ENCODE results near the gene TSPAN19.

The TSPAN19 gene

DNA sequence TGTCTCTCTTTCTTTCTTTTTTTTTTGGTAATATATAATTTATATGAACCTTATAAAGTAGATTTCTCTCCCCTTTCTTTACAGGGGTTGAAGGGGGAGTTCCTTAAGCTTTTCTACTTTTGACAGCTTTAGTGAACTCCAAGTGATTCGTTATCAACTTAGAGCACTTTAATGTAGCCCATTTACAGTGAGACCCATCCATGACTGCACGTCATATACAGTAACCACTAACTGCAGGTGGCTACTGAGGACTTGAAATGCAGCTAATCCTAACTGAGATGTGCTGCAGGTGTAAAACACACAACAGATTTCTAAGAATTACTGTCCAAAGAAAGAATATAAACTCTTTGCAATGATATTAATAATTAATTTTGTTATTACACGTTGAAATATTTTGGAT, 656 bp upstream of the TSPAN19 start:
- no peaks in the 10 kb centered on the region for H3K27me3 ChIP-seq (replicated peaks)
- no peak for DNase-seq
- in situ Hi-C loops (cut with HindIII; ENCODE audit: low pct_ligation_motif_present, low sequenced_read_pairs), result no loop called here
- peak overlapping the region; percentile 81 for H3K4me3 ChIP-seq (ENCODE audit: low read depth, low read length)
- TF ChIP-seq, protein P1, sequence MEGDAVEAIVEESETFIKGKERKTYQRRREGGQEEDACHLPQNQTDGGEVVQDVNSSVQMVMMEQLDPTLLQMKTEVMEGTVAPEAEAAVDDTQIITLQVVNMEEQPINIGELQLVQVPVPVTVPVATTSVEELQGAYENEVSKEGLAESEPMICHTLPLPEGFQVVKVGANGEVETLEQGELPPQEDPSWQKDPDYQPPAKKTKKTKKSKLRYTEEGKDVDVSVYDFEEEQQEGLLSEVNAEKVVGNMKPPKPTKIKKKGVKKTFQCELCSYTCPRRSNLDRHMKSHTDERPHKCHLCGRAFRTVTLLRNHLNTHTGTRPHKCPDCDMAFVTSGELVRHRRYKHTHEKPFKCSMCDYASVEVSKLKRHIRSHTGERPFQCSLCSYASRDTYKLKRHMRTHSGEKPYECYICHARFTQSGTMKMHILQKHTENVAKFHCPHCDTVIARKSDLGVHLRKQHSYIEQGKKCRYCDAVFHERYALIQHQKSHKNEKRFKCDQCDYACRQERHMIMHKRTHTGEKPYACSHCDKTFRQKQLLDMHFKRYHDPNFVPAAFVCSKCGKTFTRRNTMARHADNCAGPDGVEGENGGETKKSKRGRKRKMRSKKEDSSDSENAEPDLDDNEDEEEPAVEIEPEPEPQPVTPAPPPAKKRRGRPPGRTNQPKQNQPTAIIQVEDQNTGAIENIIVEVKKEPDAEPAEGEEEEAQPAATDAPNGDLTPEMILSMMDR (IDR thresholded peaks at IDR 0.05; ENCODE audit: low read depth, low read length, missing control alignments), result no peak
- H3K36me3 ChIP-seq (replicated peaks), result no peaks in the 10 kb centered on the region
- H3K27ac ChIP-seq, result no peak overlapping the region

DNA sequence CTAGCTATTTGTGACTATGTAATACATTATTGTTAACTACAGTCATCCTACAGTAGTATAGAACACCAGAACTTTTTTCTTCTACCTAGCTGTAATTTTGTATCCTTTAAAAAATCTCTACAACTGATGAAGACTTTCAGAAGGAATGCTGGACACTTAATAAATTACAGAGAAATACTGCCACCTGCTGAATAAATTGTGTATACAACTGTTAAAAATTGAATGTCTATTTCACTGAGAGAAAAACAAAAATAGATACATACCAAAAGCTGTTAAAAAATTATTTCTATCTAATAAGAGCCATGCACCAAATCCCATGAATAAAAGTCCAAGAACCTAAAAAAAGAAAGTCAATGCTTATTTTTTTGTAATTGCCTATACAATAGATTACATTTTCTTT, 6.6 kb downstream of the TSPAN19 start:
- Histone ChIP-seq H3K36me3 (replicated peaks) (no peaks in the 10 kb centered on the region), H3K27me3 (replicated peaks) (no peaks in the 10 kb centered on the region), H3K4me3 (ENCODE audit: low read depth, low read length) (no peak overlapping the region), H3K27ac (no peak overlapping the region)
- TF ChIP-seq, protein P1 (IDR thresholded peaks at IDR 0.05; ENCODE audit: low read depth, low read length, missing control alignments), result peak; percentile 7
- no peak for DNase-seq
- in situ Hi-C loops (cut with HindIII; ENCODE audit: low pct_ligation_motif_present, low sequenced_read_pairs), result no loop called here

DNA sequence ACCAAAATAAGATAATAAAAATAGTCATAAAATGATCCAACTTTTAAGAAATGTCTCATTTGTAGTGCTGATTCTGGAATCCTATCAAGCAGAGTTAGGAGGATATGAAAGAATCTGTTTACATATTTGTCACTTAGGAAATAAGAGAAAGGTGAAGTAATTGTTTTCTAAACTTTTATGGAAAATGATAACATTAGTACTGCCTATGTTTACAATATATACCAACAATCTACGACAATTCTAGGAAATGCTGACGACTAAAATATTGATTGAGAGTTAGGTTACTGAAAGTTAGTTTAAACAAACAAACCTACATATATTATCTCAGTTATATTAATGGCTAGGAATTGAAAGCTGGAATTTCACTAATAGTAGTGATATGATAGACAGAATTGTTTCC, 18.0 kb downstream of the TSPAN19 start:
- Histone ChIP-seq H3K4me3 (ENCODE audit: low read depth, low read length) (no peak overlapping the region), H3K27ac (no peak overlapping the region), H3K27me3 (replicated peaks) (no peaks in the 10 kb centered on the region), H3K36me3 (replicated peaks) (no peaks in the 10 kb centered on the region)
- TF ChIP-seq, protein P1 (IDR thresholded peaks at IDR 0.05; ENCODE audit: low read depth, low read length, missing control alignments), result no peak
- DNase-seq, result no peak
- in situ Hi-C loops (cut with HindIII; ENCODE audit: low pct_ligation_motif_present, low sequenced_read_pairs), result no loop called here

DNA sequence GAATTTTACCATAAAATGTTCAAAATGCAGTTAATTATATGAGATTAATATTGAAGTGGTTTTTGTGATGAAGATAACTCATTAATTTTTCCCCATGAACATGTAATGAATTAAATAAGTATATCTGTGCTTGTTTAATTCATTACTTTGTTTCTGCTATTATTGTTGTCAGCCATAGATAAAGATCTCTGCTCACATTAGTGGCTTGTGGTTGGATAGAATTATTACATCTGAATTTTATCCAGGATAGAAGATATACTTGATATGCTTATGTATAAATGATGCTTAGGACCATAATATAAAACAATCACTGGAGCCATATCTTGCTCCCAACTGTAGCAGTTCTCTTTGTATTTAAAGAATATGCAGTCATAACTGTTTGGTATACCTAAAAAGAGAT, 18.5 kb downstream of the TSPAN19 start:
- TF ChIP-seq, protein P1 (IDR thresholded peaks at IDR 0.05; ENCODE audit: low read depth, low read length, missing control alignments), result no peak
- no peaks in the 10 kb centered on the region for H3K36me3 ChIP-seq (replicated peaks)
- no peaks in the 10 kb centered on the region for H3K27me3 ChIP-seq (replicated peaks)
- in situ Hi-C loops (cut with HindIII; ENCODE audit: low pct_ligation_motif_present, low sequenced_read_pairs), result no loop called here
- no peak overlapping the region for H3K27ac ChIP-seq
- no peak for DNase-seq
- no peak overlapping the region for H3K4me3 ChIP-seq (ENCODE audit: low read depth, low read length)

DNA sequence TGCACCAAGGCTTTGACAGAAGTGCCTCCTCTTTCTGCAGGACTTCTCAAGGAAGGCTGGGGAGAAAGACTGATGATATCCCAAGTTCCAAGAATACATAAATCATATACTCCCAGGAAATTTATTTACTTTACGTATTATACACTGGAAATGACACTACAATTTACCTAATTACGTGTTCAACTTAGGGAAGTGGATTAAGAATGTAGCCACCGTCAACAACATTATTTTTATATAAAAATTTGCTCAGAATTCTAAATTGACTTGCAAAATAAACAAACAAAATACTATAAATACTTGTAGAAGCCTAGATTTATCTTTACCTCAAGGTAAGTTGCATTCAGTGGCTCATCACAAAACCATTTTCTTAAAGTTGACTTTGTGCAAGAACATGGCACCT, 18.9 kb downstream of the TSPAN19 start:
- no peak for DNase-seq
- Histone ChIP-seq H3K27me3 (replicated peaks) (no peaks in the 10 kb centered on the region), H3K27ac (peak overlapping the region; percentile 43), H3K36me3 (replicated peaks) (no peaks in the 10 kb centered on the region), H3K4me3 (ENCODE audit: low read depth, low read length) (no peak overlapping the region)
- in situ Hi-C loops (cut with HindIII; ENCODE audit: low pct_ligation_motif_present, low sequenced_read_pairs), result no loop called here
- TF ChIP-seq, protein P1 (IDR thresholded peaks at IDR 0.05; ENCODE audit: low read depth, low read length, missing control alignments), result no peak

DNA sequence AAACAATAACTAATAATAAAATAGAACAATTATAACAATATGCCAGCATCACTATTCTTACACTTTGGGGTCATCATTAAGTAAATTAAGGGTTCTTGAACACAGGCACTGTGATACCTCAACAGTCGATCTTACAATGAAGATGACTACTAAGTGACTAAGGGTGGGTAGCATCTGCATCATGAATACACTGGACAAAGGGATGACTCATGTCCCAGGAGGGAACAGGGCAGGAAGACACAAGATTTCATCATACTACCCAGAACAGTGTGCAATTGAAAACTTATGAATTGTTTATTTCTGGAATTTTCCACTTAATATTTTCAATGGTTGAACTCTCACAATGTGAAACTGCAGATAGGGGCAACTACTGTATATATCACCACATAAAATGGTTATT, 19.7 kb downstream of the TSPAN19 start:
- DNase-seq, result peak; percentile 95
- peak overlapping the region; percentile 44 for H3K27ac ChIP-seq
- no peaks in the 10 kb centered on the region for H3K36me3 ChIP-seq (replicated peaks)
- TF ChIP-seq, protein P1 (IDR thresholded peaks at IDR 0.05; ENCODE audit: low read depth, low read length, missing control alignments), result no peak
- in situ Hi-C loops (cut with HindIII; ENCODE audit: low pct_ligation_motif_present, low sequenced_read_pairs), result no loop called here
- H3K27me3 ChIP-seq (replicated peaks), result no peaks in the 10 kb centered on the region
- H3K4me3 ChIP-seq (ENCODE audit: low read depth, low read length), result no peak overlapping the region

All from brain microvascular endothelial cell (primary cell).